ENCODE data around the gene FZD10.

The FZD10 gene

GRCh38 chr12:130195776-130196175, 33.5 kb downstream of the FZD10 start:
- no peak for TF ChIP-seq CTCF (IDR thresholded peaks at IDR 0.05; ENCODE audit: insufficient read depth, low read depth, low read length, missing control alignments)
- H3K4me3 ChIP-seq (ENCODE audit: low read length): no peak overlapping the region
- no peak for DNase-seq (ENCODE audit: low read depth)

GRCh38 chr12:130196827-130197226, 34.6 kb downstream of the FZD10 start:
- DNase-seq (ENCODE audit: low read depth): no peak
- no peak for TF ChIP-seq CTCF (IDR thresholded peaks at IDR 0.05; ENCODE audit: insufficient read depth, low read depth, low read length, missing control alignments)
- no peak overlapping the region for H3K4me3 ChIP-seq (ENCODE audit: low read length)

- TF ChIP-seq CTCF (IDR thresholded peaks at IDR 0.05; ENCODE audit: insufficient read depth, low read depth, low read length, missing control alignments): no peak
- DNase-seq (ENCODE audit: low read depth): no peak
- no peak overlapping the region for H3K4me3 ChIP-seq (ENCODE audit: low read length)
These were observed 35.9 kb downstream of the FZD10 start for GRCh38 chr12:130198026-130198662.

- DNase-seq (ENCODE audit: low read depth): no peak
- no peak for TF ChIP-seq CTCF (IDR thresholded peaks at IDR 0.05; ENCODE audit: insufficient read depth, low read depth, low read length, missing control alignments)
- H3K4me3 ChIP-seq (ENCODE audit: low read length): no peak overlapping the region
These were observed 36.4 kb downstream of the FZD10 start for GRCh38 chr12:130198663-130199060.

GRCh38 chr12:130199581-130200390, 37.5 kb downstream of the FZD10 start:
- no peak overlapping the region for H3K4me3 ChIP-seq (ENCODE audit: low read length)
- DNase-seq (ENCODE audit: low read depth): no peak
- TF ChIP-seq CTCF (IDR thresholded peaks at IDR 0.05; ENCODE audit: insufficient read depth, low read depth, low read length, missing control alignments): no peak

GRCh38 chr12:130200445-130200844, 38.2 kb downstream of the FZD10 start:
- TF ChIP-seq CTCF (IDR thresholded peaks at IDR 0.05; ENCODE audit: insufficient read depth, low read depth, low read length, missing control alignments): no peak
- no peak for DNase-seq (ENCODE audit: low read depth)
- no peak overlapping the region for H3K4me3 ChIP-seq (ENCODE audit: low read length)

Measured in epithelial cell of esophagus (primary cell).